A549 treated with RU486 at 1 μM for 4 hours (cell line): ENCODE results near the gene AK9. TPM values are rescaled to one million over a fixed set of nuclear protein-coding genes. Genes with fewer than 3 reads are reported as not detected.

Experiments used
- total RNA-seq: library from RNA; stranded (reverse); fragments of 200-300 nt; extraction: Qiagen RNA extraction; gene quantifications from 5 replicates; pipeline ENCODE4 v1.2.3, GENCODE V29; 2022; ENCODE audit warnings: low read depth

AK9 gene
- 1.2 to 2.5 TPM (median 1.6 TPM) in 5 replicates for total RNA-seq

GRCh38 chr6:109690737-109691621 lies at the start of gene AK9, which contains the start of gene FIG4:
Gene AK9 (minus strand): TSS chr6:109691202. CDS start chr6:109675745, 15,457 bp downstream.
Gene FIG4 (plus strand): TSS chr6:109691296. CDS start chr6:109691436, 140 bp downstream.

GRCh38 chr6:109482905-109483734 lies 207.9 kb downstream of the AK9 start, which contains the start of gene ZBTB24:
Gene ZBTB24 (minus strand): TSS chr6:109483219. CDS start chr6:109482026, 1,193 bp downstream.

GRCh38 chr6:109455437-109456110 lies 235.4 kb downstream of the AK9 start, which contains the start of gene MICAL1:
Gene MICAL1 (minus strand): TSS chr6:109455772. CDS start chr6:109454196, 1,576 bp downstream.

Other genes with a start within 250 kb of the AK9 start
- gene MICAL1, start 235.4 kb downstream of the AK9 start, total RNA-seq, result 8.5 to 14.4 TPM (median 11.2 TPM) in 5 replicates
- 3.1 to 5.2 TPM (median 4.5 TPM) in 5 replicates for gene ZBTB24, start 208.0 kb downstream of the AK9 start, total RNA-seq
- 2.7 to 4.8 TPM (median 4.2 TPM) in 5 replicates for gene FIG4, start 94 bp upstream of the AK9 start, total RNA-seq